Stomach (tissue), 4 donors: ENCODE results near the gene ARFGEF3.

ENCODE experiments used
- CTCF ChIP-seq, 7 experiments: fragments of 450-650 bp in 4 of 7; fragments of 200-600 bp in 3 of 7; sonication (generic) in 3 of 7; IDR thresholded peaks; one replicate each; pipeline ENCODE4 v1.5.1; 2016 to 2019; ENCODE audit warnings: antibody characterized with exemption in 7 of 7, control low read depth in 2 of 7, mild to moderate bottlenecking in 1 of 7
- POLR2A ChIP-seq, 4 donors: fragments of 450-650 bp; IDR thresholded peaks; one replicate each; pipeline ENCODE4 v1.6.1; 2016; ENCODE audit warnings: antibody characterized with exemption in 4 of 4, control low read depth in 2 of 4, mild to moderate bottlenecking in 1 of 4, moderate library complexity in 1 of 4
- POLR2AphosphoS5 ChIP-seq, 3 donors: sonication (generic); formaldehyde crosslinking; IDR thresholded peaks; one replicate each; pipeline ENCODE4 v1.6.1; 2016; ENCODE audit warnings: antibody characterized with exemption in 3 of 3

GRCh38 chr6:138250513-138251247 is 88.9 kb downstream of the ARFGEF3 start:
- no peak for TF ChIP-seq CTCF (IDR thresholded peaks at IDR 0.05)
- peak; percentile 37 to 77 (median 62) for TF ChIP-seq POLR2AphosphoS5 (IDR thresholded peaks at IDR 0.05)
- no peak for TF ChIP-seq POLR2A (IDR thresholded peaks at IDR 0.05)
